Measurements from ENCODE around the gene PLP2. TPM values are rescaled to one million over a fixed set of nuclear protein-coding genes. Genes with fewer than 3 reads are reported as not detected.

PLP2 gene
- polyA plus RNA-seq, 1 experiment, result 225 TPM

DNA sequence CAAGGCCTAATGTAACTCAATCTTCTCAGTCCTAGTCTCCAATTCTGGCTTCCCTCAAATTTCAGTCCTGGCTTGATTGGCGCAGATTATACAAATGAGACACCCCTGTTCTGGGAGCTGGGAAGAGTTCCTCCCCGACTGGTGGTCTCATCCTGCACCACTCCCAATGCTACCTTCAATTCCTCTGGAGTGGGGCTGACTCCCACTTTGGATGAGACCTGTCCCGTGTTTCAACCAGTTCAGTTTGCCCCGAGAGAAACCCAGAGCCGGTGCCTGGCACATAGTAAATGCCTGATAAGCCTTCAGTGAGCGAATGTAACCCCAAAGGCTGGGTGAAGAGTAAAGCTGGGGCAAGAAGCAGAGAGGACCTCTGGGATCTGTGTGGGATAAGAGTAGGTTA lies 32.3 kb downstream of the PLP2 start:
- CTCF ChIA-PET, result no interaction called here
- H3K4me3 ChIP-seq (ENCODE audit: low read depth, low read length), result no peak overlapping the region

DNA sequence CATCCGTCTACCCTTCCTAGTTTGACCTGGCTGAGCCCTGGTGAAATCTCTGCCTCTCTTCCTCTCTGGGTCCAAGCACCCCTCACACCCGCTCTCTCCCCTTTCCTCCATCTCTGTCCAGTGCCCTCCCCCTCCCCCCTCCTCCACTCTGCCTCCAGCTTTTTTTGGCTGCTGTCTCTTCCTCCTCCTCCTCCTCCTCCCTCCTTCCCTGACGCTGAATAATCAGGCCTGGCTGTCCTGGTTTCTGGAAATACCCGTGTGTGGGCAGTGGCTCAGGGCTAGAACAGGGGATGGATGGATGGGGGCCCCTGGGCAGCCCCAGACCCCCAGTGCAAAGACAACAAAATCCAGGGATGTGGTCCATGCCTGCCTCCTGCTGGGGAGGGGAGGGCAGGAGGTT lies 33.0 kb downstream of the PLP2 start:
- ChIA-PET CTCF (no interaction called here), POLR2A (no interaction called here)
- H3K27me3 ChIP-seq (ENCODE audit: control insufficient read depth, insufficient read depth, low read length), result no peaks in the 10 kb centered on the region
- H3K36me3 ChIP-seq (ENCODE audit: control insufficient read depth, insufficient read depth, low read length), result no peaks in the 10 kb centered on the region
- DNase-seq (ENCODE audit: low read depth), result no peak
- no peak overlapping the region for H3K4me3 ChIP-seq (ENCODE audit: low read depth, low read length)
- no peak for TF ChIP-seq CTCF (IDR thresholded peaks at IDR 0.05; ENCODE audit: insufficient read depth, low read depth, low read length)

More for the DNA sequence above, 32.3 kb downstream of the PLP2 start:
- Histone ChIP-seq H3K27me3 (ENCODE audit: control insufficient read depth, insufficient read depth, low read length) (no peaks in the 10 kb centered on the region), H3K36me3 (ENCODE audit: control insufficient read depth, insufficient read depth, low read length) (no peaks in the 10 kb centered on the region)
- DNase-seq (ENCODE audit: low read depth), result no peak
- POLR2A ChIA-PET, result no interaction called here
- no peak for TF ChIP-seq CTCF (IDR thresholded peaks at IDR 0.05; ENCODE audit: insufficient read depth, low read depth, low read length)

DNA sequence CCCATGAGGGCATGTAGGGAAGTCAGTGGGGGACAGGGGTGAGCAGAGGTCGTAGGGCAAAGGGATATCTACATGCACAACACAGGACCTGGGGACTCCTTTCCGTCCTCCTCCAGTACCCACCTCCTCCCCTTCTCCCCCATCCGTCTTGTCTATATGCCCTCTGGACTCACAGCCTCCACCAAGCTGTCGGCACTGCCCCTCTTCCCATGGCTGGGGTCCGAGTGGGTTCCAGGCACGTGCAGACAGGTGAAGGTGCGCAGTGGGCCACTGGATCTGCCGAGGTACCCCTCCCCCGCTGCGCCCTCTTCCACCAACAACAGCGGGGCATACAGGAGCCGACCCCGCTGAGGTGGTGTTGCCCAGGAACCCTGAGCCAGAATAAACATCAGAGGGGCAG lies 33.7 kb downstream of the PLP2 start:
- H3K36me3 ChIP-seq (ENCODE audit: control insufficient read depth, insufficient read depth, low read length), result no peaks in the 10 kb centered on the region
- no peaks in the 10 kb centered on the region for H3K27me3 ChIP-seq (ENCODE audit: control insufficient read depth, insufficient read depth, low read length)
- no peak overlapping the region for H3K4me3 ChIP-seq (ENCODE audit: low read depth, low read length)
- no peak for TF ChIP-seq CTCF (IDR thresholded peaks at IDR 0.05; ENCODE audit: insufficient read depth, low read depth, low read length)
- ChIA-PET CTCF (no interaction called here), POLR2A (no interaction called here)
- no peak for DNase-seq (ENCODE audit: low read depth)

- ChIA-PET POLR2A (no interaction called here), CTCF (interaction anchor here (1.8 kb wide), 1 partner anchor 15 kb away, joined by 5 read pairs; no protein-coding TSS in a partner anchor)
- no peak for DNase-seq (ENCODE audit: low read depth)
Observed at GRCh38 chrX:49206543-49206942, 34.8 kb downstream of the PLP2 start.

DNA sequence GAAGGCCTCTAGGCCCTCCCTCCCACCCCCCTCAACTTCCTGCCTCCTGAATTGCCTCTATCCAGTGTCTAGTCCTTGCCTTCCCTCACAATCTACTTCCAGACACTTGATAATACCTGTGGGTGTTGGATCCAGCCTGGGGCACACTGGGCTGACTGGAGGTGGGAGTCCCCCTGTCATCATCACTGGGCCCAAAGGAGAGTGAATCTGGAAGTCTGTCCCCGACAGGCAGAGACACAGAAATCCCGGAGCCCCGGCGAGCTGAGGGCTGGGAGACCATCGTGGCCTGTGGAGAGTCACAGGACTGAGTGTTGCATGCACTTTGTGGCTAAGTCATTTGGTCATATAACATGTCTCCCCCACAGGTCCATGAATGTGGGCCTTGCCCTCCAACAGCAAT lies 36.7 kb downstream of the PLP2 start:
- ChIA-PET CTCF (interaction anchor here (0.6 kb wide), 1 partner anchor 14 kb away, joined by 3 read pairs; no protein-coding TSS in a partner anchor), POLR2A (no interaction called here)
- DNase-seq (ENCODE audit: low read depth), result no peak
- no peak for TF ChIP-seq CTCF (IDR thresholded peaks at IDR 0.05; ENCODE audit: insufficient read depth, low read depth, low read length)
- H3K36me3 ChIP-seq (ENCODE audit: control insufficient read depth, insufficient read depth, low read length), result no peaks in the 10 kb centered on the region
- no peaks in the 10 kb centered on the region for H3K27me3 ChIP-seq (ENCODE audit: control insufficient read depth, insufficient read depth, low read length)
- H3K4me3 ChIP-seq (ENCODE audit: low read depth, low read length), result no peak overlapping the region

More at GRCh38 chrX:49206543-49206942, 34.8 kb downstream of the PLP2 start:
- Histone ChIP-seq H3K4me3 (ENCODE audit: low read depth, low read length) (no peak overlapping the region), H3K27me3 (ENCODE audit: control insufficient read depth, insufficient read depth, low read length) (no peaks in the 10 kb centered on the region), H3K36me3 (ENCODE audit: control insufficient read depth, insufficient read depth, low read length) (no peaks in the 10 kb centered on the region)
- no peak for TF ChIP-seq CTCF (IDR thresholded peaks at IDR 0.05; ENCODE audit: insufficient read depth, low read depth, low read length)
